GM08714 (cell line): ENCODE data around the gene PNCK.

Experiments
- H3K4me3 ChIP-seq: fragments of 200-500 bp; sonication (Bioruptor generic); 2 replicates; pipeline ENCODE4 v1.5.1; 2014; ENCODE audit warnings: mild to moderate bottlenecking, low read length, inconsistent platforms
- ZNF274 ChIP-seq: IDR thresholded peaks from 2 replicates; pipeline ENCODE4 v1.6.1; 2012; ENCODE audit warnings: mild to moderate bottlenecking, low read depth, low read length

The PNCK gene

GRCh38 chrX:153648358-153649177, 25.0 kb downstream of the PNCK start:
- no peak overlapping the region for H3K4me3 ChIP-seq
- no peak for TF ChIP-seq ZNF274

GRCh38 chrX:153647461-153648357, 25.9 kb downstream of the PNCK start:
- TF ChIP-seq ZNF274 = no peak

GRCh38 chrX:153646620-153647373, 26.8 kb downstream of the PNCK start, which contains the start of gene DUSP9:
DUSP9 (plus strand) TSS chrX:153647203; CDS start chrX:153647954, 751 bp downstream.
- no peak within 1 kb of the TSS for H3K4me3 ChIP-seq
- no peak for TF ChIP-seq ZNF274

More at GRCh38 chrX:153647461-153648357, 25.9 kb downstream of the PNCK start:
- no peak overlapping the region for H3K4me3 ChIP-seq

- no peak for TF ChIP-seq ZNF274
- H3K4me3 ChIP-seq = no peak overlapping the region
Measured at GRCh38 chrX:153645921-153646488, 27.6 kb downstream of the PNCK start.

- no peak overlapping the region for H3K4me3 ChIP-seq
- TF ChIP-seq ZNF274 = no peak
Measured at GRCh38 chrX:153645151-153645550, 28.5 kb downstream of the PNCK start.

- TF ChIP-seq ZNF274 = no peak
- no peak overlapping the region for H3K4me3 ChIP-seq
Measured at GRCh38 chrX:153644356-153645125, 29.1 kb downstream of the PNCK start.

GRCh38 chrX:153643431-153644351, 29.9 kb downstream of the PNCK start:
- no peak for TF ChIP-seq ZNF274
- no peak overlapping the region for H3K4me3 ChIP-seq

GRCh38 chrX:153642655-153643430, 30.8 kb downstream of the PNCK start:
- no peak overlapping the region for H3K4me3 ChIP-seq
- TF ChIP-seq ZNF274 = no peak

- no peak overlapping the region for H3K4me3 ChIP-seq
- no peak for TF ChIP-seq ZNF274
Measured at GRCh38 chrX:153642051-153642654, 31.5 kb downstream of the PNCK start.

GRCh38 chrX:153641627-153642026, 32.0 kb downstream of the PNCK start:
- no peak overlapping the region for H3K4me3 ChIP-seq
- TF ChIP-seq ZNF274 = no peak
